Esophagus squamous epithelium (tissue), 5 donors: ENCODE results near the gene TMEM81. TPM values are rescaled to one million over a fixed set of nuclear protein-coding genes. Genes with fewer than 3 reads are reported as not detected.

ENCODE experiments used
- DNase-seq: peaks from one replicate; lab custom pipeline; 2025; lab: John Stamatoyannopoulos, UW
- H3K27ac ChIP-seq, 4 donors: fragments of 200-600 bp; sonication (generic); one replicate each; pipeline ENCODE4 v1.5.1; 2016 to 2019; ENCODE audit warnings: mild to moderate bottlenecking in 1 of 4
- H3K27me3 ChIP-seq, 4 donors: fragments of 200-600 bp; sonication (generic); 1 replicate in 3 of 4; 2 replicates in 1 of 4; pipeline versions ENCODE4 v1.5.1 to v1.6.0; 2017 to 2021; ENCODE audit warnings: antibody characterized with exemption in 1 of 4
- H3K36me3 ChIP-seq, 3 donors: fragments of 200-600 bp; sonication (generic); one replicate each; pipeline ENCODE4 v1.5.1; 2016 to 2019
- H3K4me1 ChIP-seq, 3 donors: fragments of 200-600 bp; sonication (generic); one replicate each; pipeline ENCODE4 v1.5.1; 2017 to 2019
- H3K4me3 ChIP-seq, 4 donors: fragments of 200-600 bp; sonication (generic); 1 replicate in 3 of 4; 2 replicates in 1 of 4; pipeline ENCODE4 v1.5.1; 2016 to 2019; ENCODE audit warnings: mild to moderate bottlenecking in 2 of 4, moderate library complexity in 1 of 4
- H3K9me3 ChIP-seq, 3 donors: fragments of 200-600 bp; sonication (generic); one replicate each; pipeline ENCODE4 v1.5.1; 2016 to 2019
- POLR2A ChIP-seq, 4 donors: fragments of 450-650 bp; IDR thresholded peaks; one replicate each; pipeline ENCODE4 v1.6.1; 2017; ENCODE audit warnings: antibody characterized with exemption in 4 of 4, mild to moderate bottlenecking in 4 of 4, moderate library complexity in 3 of 4
- whole genome bisulfite sequencing, 2 donors: methylation state at CpG; one replicate each; pipeline ENCODE4 v1.1.5; 2018; 5-methylcytosine and 5-hydroxymethylcytosine counted together
- intact Hi-C: fragments of 100-400 bp; cut with DNase I; formaldehyde crosslinking; loops from one replicate; pipeline ENCODE4 v1.15.0; 2022
- total RNA-seq, 4 donors: library from RNA; depleted of rRNA; stranded (reverse); fragments of >200 nt; gene quantifications; one replicate each; pipeline ENCODE4 v1.1.0, GENCODE V29; 2016
- TF ChIP-seq, protein P1 (sequence below), 6 experiments: fragments of 450-650 bp in 4 of 6; fragments of 200-600 bp in 2 of 6; sonication (generic) in 2 of 6; IDR thresholded peaks; one replicate each; pipeline ENCODE4 v1.5.1; 2016 to 2019; ENCODE audit warnings: antibody characterized with exemption in 6 of 6, mild to moderate bottlenecking in 4 of 6, moderate library complexity in 4 of 6
- donor health status: DM: yes; HTN: yes; CAD: no.

TMEM81 gene
- total RNA-seq, 4 donors from 2014 or later, result 1.4 to 2.2 (median 1.8) TPM

DNA sequence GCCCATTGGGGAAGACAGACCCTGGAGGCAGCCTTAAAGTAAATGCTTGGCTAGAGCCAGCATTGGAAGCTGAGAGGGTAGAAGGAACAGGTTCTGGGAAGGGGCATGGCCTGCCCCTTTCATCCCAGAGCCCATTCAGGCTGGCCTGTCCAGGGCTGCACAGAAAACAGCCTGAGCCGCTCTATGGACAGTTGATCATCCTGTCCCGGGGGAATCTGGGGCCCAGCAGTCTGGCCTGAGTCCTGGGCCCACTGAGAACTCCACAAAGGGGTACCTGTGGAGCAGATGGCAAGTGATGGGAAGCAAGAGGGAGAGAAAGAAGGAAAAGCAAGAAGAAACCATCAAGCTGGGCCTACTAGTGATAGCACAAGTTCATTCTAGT is 13.2 kb downstream of the TMEM81 start:
- Histone ChIP-seq H3K4me1 (peaks cover 0 to 6% (median 0%) of the 10 kb centered on the region in 3 donors), H3K36me3 (no peaks in the 10 kb centered on the region), H3K27ac (no peak overlapping the region), H3K27me3 (no peaks in the 10 kb centered on the region), H3K9me3 (no peaks in the 10 kb centered on the region), H3K4me3 (no peak overlapping the region)
- no peak for DNase-seq
- TF ChIP-seq, protein P1, sequence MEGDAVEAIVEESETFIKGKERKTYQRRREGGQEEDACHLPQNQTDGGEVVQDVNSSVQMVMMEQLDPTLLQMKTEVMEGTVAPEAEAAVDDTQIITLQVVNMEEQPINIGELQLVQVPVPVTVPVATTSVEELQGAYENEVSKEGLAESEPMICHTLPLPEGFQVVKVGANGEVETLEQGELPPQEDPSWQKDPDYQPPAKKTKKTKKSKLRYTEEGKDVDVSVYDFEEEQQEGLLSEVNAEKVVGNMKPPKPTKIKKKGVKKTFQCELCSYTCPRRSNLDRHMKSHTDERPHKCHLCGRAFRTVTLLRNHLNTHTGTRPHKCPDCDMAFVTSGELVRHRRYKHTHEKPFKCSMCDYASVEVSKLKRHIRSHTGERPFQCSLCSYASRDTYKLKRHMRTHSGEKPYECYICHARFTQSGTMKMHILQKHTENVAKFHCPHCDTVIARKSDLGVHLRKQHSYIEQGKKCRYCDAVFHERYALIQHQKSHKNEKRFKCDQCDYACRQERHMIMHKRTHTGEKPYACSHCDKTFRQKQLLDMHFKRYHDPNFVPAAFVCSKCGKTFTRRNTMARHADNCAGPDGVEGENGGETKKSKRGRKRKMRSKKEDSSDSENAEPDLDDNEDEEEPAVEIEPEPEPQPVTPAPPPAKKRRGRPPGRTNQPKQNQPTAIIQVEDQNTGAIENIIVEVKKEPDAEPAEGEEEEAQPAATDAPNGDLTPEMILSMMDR (IDR thresholded peaks at IDR 0.05), result no peak
- TF ChIP-seq POLR2A (IDR thresholded peaks at IDR 0.05), result no peak
- intact Hi-C loops, result no loop called here
- WGBS, 2 donors, result 94% methylated on average over 2 of the region's 2 CpGs

DNA sequence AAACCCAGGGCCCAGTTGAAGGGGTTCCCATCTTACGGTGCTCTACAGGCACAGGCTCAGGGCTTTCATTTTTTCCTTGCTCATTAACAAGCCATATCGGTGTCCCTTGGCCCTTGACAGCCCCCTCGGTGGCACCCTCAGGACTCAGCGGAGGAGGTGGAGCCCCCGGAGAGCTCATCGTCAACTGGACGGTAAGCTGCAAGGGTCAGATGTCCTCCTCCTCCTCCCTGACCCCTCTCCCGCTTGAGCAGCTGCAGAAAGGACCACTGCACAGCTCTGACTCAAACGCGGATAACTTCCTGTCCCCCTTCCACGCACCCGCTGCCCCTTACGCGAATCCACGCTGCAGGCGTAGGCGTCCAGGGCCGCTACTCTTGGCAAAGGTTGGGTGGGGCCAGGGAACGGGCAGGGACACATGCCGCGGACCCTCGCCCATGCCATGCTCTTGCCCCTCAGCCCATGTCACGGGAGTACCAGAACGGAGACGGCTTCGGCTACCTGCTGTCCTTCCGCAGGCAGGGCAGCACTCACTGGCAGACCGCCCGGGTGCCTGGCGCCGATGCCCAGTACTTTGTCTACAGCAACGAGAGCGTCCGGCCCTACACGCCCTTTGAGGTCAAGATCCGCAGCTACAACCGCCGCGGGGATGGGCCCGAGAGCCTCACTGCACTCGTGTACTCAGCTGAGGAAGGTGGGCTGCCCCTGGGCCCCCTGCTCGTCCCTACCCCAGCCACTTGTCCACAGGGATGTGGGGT is 14.7 kb downstream of the TMEM81 start:
- intact Hi-C loops, result no loop called here
- DNase-seq, result no peak

DNA sequence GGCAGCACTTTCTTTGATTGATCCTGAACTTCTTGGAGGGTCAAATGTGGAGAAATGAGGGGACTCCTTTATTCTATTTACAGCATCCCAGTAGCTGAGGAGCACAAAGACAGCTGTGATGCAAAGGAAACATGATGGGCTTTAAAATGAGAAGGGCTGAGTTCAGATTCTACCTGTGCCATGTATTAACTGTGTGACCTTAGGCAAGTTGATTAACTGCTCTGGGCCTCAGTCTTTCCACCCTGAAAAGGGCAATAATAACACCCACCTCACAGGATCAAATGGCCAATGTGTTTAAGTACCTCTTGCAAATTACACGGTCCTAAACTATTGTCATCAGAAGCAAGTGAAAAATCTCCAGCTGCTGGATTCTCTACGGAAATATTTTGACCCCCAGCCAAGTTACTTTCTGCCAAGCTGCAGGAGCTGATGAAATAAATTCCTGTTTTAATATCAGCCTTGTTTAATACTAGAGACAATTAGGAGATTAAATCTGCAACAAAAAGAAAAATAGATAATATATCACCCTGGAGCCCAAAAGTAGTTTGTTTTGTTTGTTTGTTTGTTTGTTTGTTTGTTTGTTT is 15.7 kb downstream of the TMEM81 start:
- Histone ChIP-seq H3K27ac (no peak overlapping the region), H3K4me1 (peaks cover 0 to 5% (median 0%) of the 10 kb centered on the region in 3 donors), H3K9me3 (no peaks in the 10 kb centered on the region), H3K27me3 (no peaks in the 10 kb centered on the region), H3K36me3 (no peaks in the 10 kb centered on the region), H3K4me3 (no peak overlapping the region)
- DNase-seq, result no peak
- WGBS, 2 donors, result 21 to 41% methylated on average over 2 of the region's 2 CpGs
- intact Hi-C loops, result no loop called here
- no peak for TF ChIP-seq POLR2A (IDR thresholded peaks at IDR 0.05)
- TF ChIP-seq, protein P1 (IDR thresholded peaks at IDR 0.05), result no peak

More for the DNA sequence above, 14.7 kb downstream of the TMEM81 start:
- Histone ChIP-seq H3K27me3 (no peaks in the 10 kb centered on the region), H3K36me3 (no peaks in the 10 kb centered on the region), H3K4me1 (peaks cover 0 to 6% (median 0%) of the 10 kb centered on the region in 3 donors), H3K27ac (no peak overlapping the region), H3K9me3 (no peaks in the 10 kb centered on the region), H3K4me3 (no peak overlapping the region)
- 59 to 83% methylated on average over 4 to 9 of the region's 42 CpGs for WGBS, 2 donors
- TF ChIP-seq POLR2A (IDR thresholded peaks at IDR 0.05), result no peak
- TF ChIP-seq, protein P1 (IDR thresholded peaks at IDR 0.05), result no peak

DNA sequence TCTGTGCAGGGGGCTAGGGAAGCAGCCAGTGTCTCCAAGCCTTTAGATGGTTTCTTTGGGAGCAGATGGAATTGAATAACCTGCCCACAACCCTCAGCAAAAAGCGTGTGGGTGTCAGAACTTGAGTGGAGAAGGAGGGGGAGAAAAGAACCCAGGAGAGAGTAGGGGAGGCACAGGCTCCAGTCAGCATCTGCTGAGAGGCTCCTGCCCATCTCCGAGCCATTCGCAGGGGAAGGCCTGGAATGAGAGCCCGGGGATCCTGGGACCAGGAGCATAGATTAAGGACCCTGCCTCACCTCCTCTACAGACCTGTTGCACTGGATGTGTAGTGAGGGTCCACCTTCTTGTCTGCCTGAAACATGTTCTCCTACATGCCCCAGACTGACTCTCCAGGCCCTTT is 16.3 kb downstream of the TMEM81 start:
- intact Hi-C loops, result no loop called here
- Histone ChIP-seq H3K27ac (no peak overlapping the region), H3K4me3 (no peak overlapping the region), H3K4me1 (no peaks in the 10 kb centered on the region), H3K9me3 (no peaks in the 10 kb centered on the region), H3K36me3 (no peaks in the 10 kb centered on the region), H3K27me3 (no peaks in the 10 kb centered on the region)
- TF ChIP-seq, protein P1 (IDR thresholded peaks at IDR 0.05), result no peak
- no peak for TF ChIP-seq POLR2A (IDR thresholded peaks at IDR 0.05)
- WGBS, 2 donors, result 74 to 90% methylated on average over 4 of the region's 4 CpGs
- DNase-seq, result no peak

DNA sequence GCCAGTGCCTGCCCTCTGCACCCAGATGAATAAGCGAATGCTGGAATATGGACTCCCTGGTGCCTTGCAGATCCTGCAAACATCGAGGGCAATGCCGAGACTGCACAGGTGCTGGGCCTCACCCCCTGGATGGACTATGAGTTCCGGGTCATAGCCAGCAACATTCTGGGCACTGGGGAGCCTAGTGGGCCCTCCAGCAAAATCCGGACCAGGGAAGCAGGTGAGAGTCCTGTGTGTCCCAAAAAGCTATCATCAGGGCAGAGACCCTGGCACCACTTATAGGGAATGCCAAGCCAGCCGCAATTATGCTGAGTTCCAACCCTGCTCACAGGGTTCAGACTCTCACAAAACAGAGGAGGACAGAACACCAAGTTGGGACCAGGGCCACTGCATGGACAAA is 17.2 kb downstream of the TMEM81 start:
- no peak overlapping the region for H3K4me3 ChIP-seq
- WGBS, 2 donors, result 84 to 92% methylated on average over 5 to 6 of the region's 6 CpGs

More for the DNA sequence above, 17.2 kb downstream of the TMEM81 start:
- Histone ChIP-seq H3K27ac (no peak overlapping the region), H3K36me3 (no peaks in the 10 kb centered on the region), H3K27me3 (peaks cover 0 to 6% (median 0%) of the 10 kb centered on the region in 4 donors), H3K9me3 (no peaks in the 10 kb centered on the region), H3K4me1 (no peaks in the 10 kb centered on the region)
- no peak for DNase-seq
- intact Hi-C loops, result no loop called here
- no peak for TF ChIP-seq POLR2A (IDR thresholded peaks at IDR 0.05)
- TF ChIP-seq, protein P1 (IDR thresholded peaks at IDR 0.05), result no peak
